Measurements from ENCODE around the gene FLACC1. TPM values are rescaled to one million over a fixed set of nuclear protein-coding genes. Genes with fewer than 3 reads are reported as not detected.

The FLACC1 gene
- total and polyA plus RNA-seq, 2 of the 8 experiments (the other 6 are each of a cell fraction or from before 2014, with no cell fraction given) = 0.58 TPM; not detected in 1

- no peak for TF ChIP-seq NANOG (IDR thresholded peaks at IDR 0.05; ENCODE audit: insufficient read depth, low read depth, low read length, poor library complexity, severe bottlenecking)
- TF ChIP-seq POLR2A (IDR thresholded peaks at IDR 0.05; ENCODE audit: control extremely low read depth in 1 of 2, low read depth in 2 of 2, low read length in 2 of 2) = no peak
- no peak for TF ChIP-seq CHD1 (IDR thresholded peaks at IDR 0.05; ENCODE audit: low read depth, low read length)
Measured at GRCh38 chr2:201327678-201328077, 29.5 kb downstream of the FLACC1 start (continued).

All from H1 (cell line).